Left ventricle myocardium superior (tissue), 1 donor: ENCODE results near the gene ADGRE3. TPM values are rescaled to one million over a fixed set of nuclear protein-coding genes. Genes with fewer than 3 reads are reported as not detected.
"Not testable (repeated sequence)": the region's sequence is repeated elsewhere in the genome, so short reads cannot be mapped to it uniquely, and the experiment has no call there.

Experiments used
- ATAC-seq: fragments of 200-7000 bp; cut with Tn5 transposase; one replicate; pipeline ENCODE4 v1.9.1; 2020; ENCODE audit warnings: mild to moderate bottlenecking, moderate library complexity
- DNase-seq: peaks from one replicate; pipeline ENCODE4 v3.0.0-alpha.2; 2020
- intact Hi-C: fragments of 100-400 bp; cut with micrococcal nuclease; formaldehyde crosslinking; loops from one replicate; pipeline ENCODE4 v1.11.0; 2022
- total RNA-seq: library from RNA; stranded (reverse); fragmentation: NEBNext Ultra II Directional; extraction: Animal tissue kit (Norgen Biotek cat#: 25700); gene quantifications from one replicate; pipeline ENCODE4 v1.2.1, GENCODE V29; 2021
- donor health status: DM: no; HTN: yes; CAD: no; lungs with severe emphysema.

ADGRE3 gene
- total RNA-seq, 1 donor from 2014 or later: not detected

DNA sequence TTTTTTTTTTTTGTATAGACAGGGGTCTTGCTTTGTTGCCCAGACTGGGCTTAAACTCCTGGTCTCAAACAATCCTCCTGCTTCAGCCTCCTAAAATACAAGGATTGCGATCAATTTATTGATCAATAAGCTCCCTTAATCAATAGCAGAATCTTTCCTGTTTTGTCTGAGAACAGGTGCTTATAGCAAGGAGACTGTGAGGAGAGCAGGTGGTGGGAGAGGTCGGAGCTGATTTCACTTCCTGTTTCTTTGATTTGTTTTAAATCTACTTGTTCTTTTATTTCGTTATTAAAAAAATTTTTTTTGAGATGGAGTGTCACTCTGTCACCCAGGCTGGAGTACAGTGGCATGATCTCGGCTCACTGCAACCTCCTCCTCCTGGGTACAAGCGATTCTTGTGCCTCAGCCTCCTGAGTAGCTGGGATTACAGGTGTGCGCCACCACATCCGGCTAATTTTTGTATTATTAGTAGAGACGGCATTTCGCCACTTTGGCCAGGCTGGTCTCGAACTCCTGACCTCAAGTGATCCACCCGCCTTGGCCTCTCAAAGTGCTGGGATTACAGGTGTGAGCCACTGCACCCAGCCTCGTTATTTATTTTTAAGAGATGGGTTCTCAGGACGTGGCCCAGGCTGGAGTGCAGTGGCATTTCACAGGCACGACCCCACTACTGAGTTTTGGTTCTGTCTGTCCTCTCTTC lies 61.1 kb downstream of the ADGRE3 start:
- ATAC-seq, DNase-seq, intact Hi-C loops: not testable (repeated sequence)

DNA sequence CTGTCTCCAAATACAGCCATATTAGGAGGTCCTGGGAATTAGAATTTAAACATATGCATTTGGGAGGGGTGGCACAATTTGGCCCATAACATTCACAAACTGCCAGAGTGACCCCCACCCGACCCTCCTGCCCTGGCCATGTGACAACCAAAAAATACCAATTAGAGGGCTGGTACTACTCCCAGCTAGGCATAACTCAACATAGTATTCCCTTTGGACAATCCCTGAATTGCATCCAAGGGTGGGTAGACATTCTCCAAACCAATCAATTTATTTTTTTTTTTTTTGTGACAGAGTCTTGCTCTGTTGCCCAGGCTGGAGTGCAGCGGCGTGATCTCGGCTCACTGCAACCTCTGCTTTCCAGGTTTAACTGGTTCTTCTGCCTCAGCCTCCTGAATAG lies 62.0 kb downstream of the ADGRE3 start:
- DNase-seq (no peak), ATAC-seq (no peak)
- intact Hi-C loops: no loop called here

DNA sequence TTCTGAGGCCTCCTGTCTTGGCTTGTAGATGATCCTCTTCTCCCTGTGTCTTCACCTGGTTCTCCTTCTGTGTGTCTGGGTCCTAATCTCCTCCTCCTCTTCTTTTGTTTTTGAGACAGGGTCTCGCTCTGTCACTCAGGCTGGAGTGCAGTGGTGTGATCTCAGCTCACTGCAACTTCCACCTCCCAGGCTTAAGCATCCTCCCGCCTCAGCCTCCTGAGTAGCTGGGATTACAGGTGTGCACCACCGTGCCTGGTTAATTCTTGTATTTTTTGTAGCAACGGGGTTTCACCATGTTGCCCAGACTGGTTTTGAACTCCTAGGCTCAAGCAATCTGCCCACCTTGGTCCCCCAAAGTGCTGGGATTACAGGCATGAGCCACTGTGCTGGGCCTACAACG lies 62.4 kb downstream of the ADGRE3 start:
- DNase-seq, intact Hi-C loops, ATAC-seq: not testable (repeated sequence)

DNA sequence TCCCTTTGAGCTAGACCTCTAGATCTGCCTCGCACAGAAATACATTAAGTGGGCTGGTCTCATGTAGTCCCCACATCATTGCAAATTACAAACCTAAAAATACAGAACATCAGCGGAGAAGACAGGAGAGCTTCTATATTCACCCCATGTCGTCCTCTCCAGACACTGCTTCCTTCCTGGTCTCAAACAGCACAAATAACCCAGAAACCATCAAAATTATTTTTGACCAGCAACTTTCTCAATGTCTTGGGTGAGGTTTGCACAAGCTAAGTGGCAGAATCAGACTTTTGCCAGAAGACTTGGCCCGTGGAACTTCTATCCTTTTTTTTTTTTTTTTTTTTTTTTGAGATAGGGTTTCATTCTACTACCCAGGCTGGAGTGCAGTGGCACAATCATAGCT lies 63.6 kb downstream of the ADGRE3 start:
- no peak for ATAC-seq
- no peak for DNase-seq
- intact Hi-C loops: no loop called here

DNA sequence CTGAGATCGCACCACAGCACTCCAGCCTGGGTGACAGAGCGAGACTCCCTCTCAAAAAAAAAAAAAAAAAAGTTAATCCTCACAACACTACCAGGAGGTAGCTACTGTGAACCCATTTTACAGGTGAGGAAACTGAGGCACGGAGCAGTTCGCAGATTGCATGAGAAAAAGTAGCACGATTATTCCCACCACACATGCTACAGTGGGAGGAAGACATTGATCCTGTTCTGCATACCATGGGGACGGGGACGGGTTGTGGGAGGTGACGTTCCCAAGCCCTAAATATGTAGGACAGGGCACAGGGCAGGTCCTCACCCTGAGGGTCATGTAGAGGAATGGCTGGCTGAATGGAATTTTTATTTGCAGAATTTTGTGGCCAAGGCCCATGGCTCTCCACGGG lies 68.0 kb downstream of the ADGRE3 start:
- intact Hi-C loops: no loop called here
- no peak for ATAC-seq
- no peak for DNase-seq

DNA sequence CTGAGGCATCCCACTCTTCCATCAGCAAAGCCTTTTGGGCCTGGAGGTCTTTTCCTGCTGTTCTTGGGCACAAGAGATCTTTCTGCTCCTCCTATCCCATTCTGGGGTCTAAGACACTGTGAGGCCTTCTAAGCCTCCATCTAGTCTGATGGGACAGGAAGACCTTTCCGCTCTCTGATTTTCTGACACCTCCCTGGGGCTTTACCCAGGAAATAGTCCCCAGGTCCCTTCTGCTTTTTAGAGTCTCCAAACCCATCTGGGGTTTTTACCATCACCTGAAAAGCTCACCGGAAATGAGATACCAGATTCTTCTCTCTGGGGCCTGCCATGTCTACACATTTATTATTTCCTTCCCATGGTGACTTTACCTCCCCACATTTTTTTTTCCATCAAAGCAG lies 70.7 kb downstream of the ADGRE3 start:
- DNase-seq (no peak), ATAC-seq (no peak)
- intact Hi-C loops: no loop called here

DNA sequence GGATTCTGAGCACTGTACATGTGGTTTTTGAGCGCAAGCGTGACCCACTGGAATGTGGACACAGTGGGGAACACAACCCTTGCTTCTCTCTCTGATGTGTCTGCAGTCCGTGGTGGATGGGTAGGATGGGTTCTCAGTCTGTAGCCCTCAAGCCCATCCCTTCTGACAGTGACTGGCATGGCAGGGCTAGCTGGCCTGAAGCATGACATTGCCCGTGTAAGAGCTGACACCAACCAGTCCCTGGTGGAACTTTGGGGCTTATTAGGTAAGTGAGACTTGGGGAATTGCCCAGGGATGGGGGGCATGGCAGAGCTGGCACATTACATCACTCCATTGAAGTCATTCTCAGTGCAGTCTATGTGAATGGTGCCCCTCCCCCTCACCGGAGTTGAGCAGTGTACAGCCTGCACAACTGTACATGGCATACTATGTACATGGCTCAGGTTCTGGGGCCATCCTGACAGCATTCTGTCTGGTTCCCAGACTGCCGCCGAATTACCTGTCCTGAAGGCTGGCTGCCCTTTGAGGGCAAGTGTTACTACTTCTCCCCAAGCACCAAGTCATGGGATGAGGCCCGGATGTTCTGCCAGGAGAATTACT lies 75.0 kb downstream of the ADGRE3 start:
- DNase-seq: no peak
- no peak for ATAC-seq
- intact Hi-C loops: no loop called here

DNA sequence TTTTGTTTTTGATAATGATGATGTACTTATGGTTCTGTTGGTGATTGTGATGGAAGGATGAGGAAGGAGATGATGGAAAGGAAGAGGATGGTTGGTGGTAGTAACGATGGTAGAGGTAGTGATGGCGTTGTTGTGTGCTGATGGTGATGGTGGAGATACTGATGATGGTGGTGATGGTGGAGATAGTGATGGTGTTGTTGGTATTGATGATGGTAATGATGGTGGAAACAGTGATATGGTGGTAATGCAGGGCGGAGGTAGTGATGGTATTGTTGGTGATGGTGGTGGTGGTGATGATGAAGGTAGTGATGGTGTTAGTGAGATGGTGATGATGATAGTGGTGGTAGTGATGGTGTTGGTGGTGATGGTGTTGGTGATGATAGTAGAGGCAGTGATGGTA lies 79.1 kb downstream of the ADGRE3 start:
- intact Hi-C loops: no loop called here
- DNase-seq: no peak
- no peak for ATAC-seq

DNA sequence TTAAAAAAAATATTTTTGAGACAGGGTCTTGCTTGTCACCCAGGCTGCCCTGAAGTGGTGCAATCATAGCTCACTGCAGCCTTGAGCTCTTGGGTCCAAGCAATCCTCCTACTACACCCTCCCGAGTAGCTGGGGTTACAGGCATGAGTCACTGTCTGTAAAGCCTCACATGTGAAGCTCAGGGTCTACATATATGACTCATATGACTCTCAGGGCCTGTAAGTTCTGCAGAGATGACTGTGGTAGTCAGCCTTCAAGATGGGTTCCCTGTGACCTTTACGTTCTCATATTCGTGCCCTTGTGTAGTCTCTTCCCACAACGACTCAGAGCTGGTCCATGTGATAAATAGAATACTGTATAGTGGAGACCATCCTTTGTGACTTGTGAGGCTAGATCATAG lies 85.2 kb downstream of the ADGRE3 start:
- DNase-seq, intact Hi-C loops, ATAC-seq: not testable (repeated sequence)

DNA sequence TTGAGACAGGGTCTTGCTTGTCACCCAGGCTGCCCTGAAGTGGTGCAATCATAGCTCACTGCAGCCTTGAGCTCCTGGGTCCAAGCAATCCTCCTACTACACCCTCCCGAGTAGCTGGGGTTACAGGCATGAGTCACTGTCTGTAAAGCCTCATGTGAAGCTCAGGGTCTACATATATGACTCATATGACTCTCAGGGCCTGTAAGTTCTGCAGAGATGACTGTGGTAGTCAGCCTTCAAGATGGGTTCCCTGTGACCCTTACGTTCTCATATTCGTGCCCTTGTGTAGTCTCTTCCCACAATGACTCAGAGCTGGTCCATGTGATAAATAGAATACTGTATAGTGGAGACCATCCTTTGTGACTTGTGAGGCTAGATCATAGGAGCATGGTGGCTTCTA lies 89.5 kb downstream of the ADGRE3 start:
- DNase-seq, ATAC-seq, intact Hi-C loops: not testable (repeated sequence)

DNA sequence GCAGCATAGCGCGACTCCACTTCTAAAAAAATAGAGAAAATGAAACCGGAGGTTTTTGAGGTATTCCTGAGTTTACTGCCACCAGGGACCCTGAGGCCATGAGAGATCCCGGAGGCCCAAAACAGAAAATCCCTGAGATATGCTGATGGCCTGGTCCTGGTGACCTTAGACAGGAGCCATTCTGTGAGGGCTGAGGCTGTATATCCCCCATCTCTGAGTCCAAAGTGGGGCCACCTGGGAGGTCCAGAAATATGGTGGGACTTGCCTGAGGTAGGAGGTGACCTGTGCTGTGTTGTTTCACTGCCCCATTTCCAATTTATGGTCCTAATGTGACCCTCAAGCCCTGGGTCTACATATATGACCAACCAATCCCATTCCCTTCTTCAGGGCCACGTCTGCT lies 90.3 kb downstream of the ADGRE3 start:
- DNase-seq, ATAC-seq, intact Hi-C loops: not testable (repeated sequence)

DNA sequence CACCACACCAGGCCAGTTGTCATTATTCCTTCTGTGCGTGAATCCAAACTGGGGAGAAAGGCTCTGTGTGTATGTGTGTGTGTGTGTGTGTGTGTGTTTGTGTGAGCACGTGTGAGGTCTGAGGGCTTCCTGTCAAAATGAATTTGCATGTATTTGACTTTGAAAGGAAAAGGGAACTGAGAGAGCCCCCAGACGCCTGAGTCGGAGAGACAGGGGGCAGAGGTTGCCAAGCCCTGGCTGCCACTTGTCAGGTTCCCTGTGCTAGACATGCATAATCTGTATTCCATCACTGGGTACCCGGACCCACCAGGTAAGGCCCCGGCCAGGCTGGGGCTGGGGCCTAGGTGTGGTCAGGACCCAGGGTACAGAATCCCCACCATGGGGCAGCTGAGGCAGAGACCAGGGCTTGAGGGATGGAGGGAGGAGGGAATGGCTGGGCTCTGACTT lies 91.7 kb downstream of the ADGRE3 start, which contains the start of gene CLEC17A:
TSS of gene CLEC17A (plus strand) at position 191 of the 447 bp plus-strand sequence. CDS start at position 268, 77 bp downstream.
- no peak for DNase-seq
- intact Hi-C loops: no loop called here
- ATAC-seq: no peak

DNA sequence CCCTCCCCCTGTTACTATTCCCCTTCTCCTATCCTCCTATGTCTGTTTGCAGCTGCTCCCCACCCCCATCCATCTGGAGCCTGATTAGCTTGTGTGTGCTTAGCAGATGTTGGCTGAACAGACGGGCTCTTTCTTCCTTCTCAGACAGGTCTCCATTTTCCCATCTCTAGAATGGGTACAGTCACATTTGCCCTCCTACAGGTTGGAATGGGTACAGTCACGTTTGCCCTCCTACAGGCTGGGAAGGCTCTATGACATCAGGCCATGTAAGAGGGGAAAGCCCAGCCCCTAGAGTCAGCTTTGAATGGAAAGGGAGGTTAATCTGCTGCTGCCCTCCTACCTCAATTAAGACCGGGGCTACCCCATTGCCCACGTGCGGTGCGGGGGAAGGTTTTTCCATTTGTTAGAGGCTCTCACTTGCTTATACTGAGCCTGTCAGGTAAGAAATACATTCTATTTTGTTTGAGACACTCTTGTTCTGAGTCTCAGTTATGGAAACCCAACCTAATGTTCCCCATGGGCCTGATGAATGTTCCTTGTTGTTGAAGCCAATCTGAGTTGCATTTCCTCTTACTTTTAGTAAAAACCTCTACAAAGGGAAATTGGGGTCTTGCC lies 93.9 kb downstream of the ADGRE3 start:
- intact Hi-C loops: no loop called here
- no peak for ATAC-seq
- DNase-seq: no peak

DNA sequence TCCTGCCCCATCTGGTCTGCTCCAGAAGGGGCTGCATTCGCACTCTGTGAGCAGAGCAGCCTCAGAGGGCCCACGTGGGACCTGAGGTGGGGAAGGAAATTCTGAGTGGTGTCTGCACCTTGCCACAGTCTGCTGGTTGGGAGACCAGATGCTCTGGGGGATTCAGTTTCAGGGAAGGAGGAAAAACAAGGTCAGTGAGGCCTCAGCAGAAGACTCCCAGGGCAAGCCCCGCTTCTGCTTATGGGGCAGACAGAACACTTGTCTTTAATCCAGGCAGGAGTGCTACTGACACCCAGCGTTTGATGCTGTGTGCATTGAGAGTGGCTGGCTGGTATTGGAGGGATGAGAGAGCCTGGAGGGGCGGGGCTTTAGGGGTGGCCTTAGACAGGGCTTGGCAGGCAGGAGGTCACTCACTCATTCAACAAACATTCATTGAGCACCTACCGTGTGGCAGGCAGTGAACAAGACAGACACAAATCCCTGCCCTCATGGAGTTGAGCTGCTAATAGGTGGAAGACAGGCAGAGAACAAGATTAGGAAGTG lies 96.7 kb downstream of the ADGRE3 start:
- intact Hi-C loops: no loop called here
- ATAC-seq: no peak
- DNase-seq: no peak

DNA sequence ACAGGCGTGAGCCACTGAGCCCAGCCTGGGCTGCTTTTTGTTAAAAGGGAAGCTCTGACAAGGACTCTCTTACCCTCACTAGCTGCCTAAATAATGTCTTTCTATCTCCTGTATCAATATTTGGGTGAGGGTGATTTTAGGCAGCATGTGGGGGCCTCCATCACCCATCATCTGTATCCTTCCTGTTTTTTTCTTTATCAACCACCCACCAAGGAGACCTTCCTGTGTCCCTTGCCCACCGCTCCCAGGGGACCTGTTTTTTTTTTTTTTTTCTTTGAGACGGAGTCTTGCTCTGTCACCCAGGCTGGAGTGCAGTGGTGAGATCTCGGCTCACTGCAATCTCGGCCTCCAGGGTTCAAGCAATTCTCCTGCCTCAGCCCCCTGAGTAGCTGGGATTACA lies 97.4 kb downstream of the ADGRE3 start:
- DNase-seq (no peak), ATAC-seq (no peak)
- intact Hi-C loops: no loop called here

DNA sequence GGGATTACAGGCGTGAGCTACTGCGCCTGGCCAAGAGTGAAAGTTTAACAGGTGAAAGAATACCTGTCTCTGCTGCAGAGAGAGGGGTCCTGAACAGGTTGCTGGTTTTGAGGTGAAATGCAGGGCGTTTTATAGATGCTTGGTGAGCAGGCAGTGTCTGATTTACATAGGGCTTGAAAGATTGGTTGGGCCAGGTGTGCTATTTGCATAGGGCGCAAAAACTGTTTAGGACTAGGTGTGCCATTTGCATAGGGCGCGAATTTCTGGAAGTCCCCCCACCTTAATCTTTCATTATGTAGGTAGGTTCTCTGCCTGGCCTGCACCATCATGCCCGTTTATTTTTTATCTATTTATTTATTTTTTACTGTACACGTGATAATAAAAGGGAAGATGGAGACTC lies 98.3 kb downstream of the ADGRE3 start:
- no peak for DNase-seq
- intact Hi-C loops: no loop called here
- no peak for ATAC-seq

DNA sequence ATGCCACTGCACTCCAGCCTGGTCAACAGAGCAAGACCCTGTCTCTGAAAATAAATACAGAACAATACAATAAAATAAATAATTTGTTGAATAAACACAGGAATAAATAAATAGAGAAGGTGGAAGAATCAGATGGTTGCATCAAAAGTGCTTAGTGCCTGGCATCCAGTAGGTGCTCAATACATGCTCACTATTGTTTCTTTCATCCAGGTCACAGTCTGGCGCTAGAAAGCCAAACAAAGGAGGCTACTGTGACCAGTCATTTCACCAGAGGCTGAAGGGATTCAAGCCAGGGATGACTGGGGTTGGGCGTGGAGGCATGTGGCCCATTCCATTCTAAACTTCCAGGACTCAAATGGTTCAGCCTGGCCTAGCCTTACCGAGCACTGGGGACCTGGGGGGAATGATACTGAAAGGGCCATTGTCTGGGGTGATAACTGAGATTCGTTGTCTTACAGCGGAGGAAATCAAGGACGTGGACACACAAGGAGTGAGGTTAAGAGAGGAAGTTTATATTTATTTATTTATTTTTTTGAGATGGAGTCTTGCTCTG lies 99.1 kb downstream of the ADGRE3 start:
- intact Hi-C loops: no loop called here
- ATAC-seq (no peak), DNase-seq (no peak)

DNA sequence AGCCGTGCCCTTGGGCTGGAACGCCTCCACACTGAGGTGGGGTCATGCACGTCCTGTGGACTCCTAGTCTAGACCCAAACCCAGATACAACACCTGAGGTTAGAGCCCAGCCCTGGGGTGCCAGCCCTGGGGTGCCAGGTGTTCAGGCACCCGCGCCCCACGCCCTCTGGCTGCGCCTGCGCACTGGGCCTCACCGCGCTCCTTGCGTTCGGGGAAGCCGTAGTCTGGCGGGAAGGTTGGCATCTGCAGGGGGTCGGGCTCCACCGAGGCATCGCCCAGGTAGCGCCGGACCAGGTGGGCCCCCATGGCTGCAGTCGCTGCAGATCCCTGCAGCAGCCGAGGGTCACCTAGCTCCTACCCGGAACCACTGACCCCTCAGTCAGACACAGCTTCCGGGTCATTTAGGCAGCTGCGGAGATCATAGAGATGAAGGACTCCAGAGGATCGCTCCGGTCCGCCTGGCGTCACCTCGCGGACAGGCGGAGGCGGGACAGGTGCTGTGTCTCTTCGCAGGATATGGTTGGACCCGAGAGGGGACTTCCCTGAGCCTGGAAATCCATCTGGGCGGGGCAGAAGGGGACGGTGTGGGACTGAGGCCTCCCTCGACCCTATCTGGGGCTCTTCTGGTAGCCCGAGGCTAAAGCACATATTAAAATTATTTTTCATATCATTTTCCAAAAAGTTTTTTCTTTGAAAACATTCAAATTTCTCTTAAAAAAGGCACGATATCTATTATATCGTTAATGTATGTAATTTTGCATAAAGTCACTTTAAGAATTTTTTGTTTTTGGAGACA lies 102.8 kb downstream of the ADGRE3 start, which contains the start of gene NDUFB7:
TSS of gene NDUFB7 (minus strand) at position 372 of the 796 bp plus-strand sequence. CDS start at position 306, 66 bp downstream.
- intact Hi-C loops: no loop called here
- ATAC-seq (peak; percentile 97), DNase-seq (peak; percentile 94)
